IPS-20b (cell line): ENCODE measurements around the gene OXSR1.
"Not testable (repeated sequence)": the region's sequence is repeated elsewhere in the genome, so short reads cannot be mapped to it uniquely, and the experiment has no call there.

Experiments
- H3K27ac ChIP-seq: one replicate; pipeline ENCODE4 v1.5.1; 2013; ENCODE audit warnings: low read length
- H3K27me3 ChIP-seq: 2 replicates; pipeline ENCODE4 v1.6.1; 2013; ENCODE audit warnings: mild to moderate bottlenecking, low read length, inconsistent platforms; ENCODE audit not compliant: insufficient read depth
- H3K36me3 ChIP-seq: 2 replicates; pipeline ENCODE4 v1.6.1; 2013; ENCODE audit warnings: low read depth, mild to moderate bottlenecking, inconsistent platforms, low read length, moderate library complexity; ENCODE audit not compliant: insufficient read depth
- H3K4me1 ChIP-seq: 2 replicates; pipeline ENCODE4 v1.6.1; 2013; ENCODE audit warnings: mild to moderate bottlenecking, control low read depth, inconsistent platforms, low read length, moderate library complexity; ENCODE audit not compliant: insufficient read depth
- H3K4me3 ChIP-seq: 2 replicates; pipeline ENCODE4 v1.5.1; 2013; ENCODE audit warnings: mild to moderate bottlenecking, low read length, inconsistent platforms
- H3K9ac ChIP-seq: 2 replicates; pipeline ENCODE4 v1.6.1; 2013; ENCODE audit warnings: low read depth, mild to moderate bottlenecking, inconsistent platforms, low read length, moderate library complexity
- H3K9me3 ChIP-seq: 2 replicates; pipeline ENCODE4 v1.6.1; 2013; ENCODE audit warnings: mild to moderate bottlenecking, low read depth, low read length, inconsistent platforms; ENCODE audit not compliant: insufficient read depth

Gene OXSR1

GRCh38 chr3:38131621-38132369, 33.5 kb upstream of the OXSR1 start:
- Histone ChIP-seq H3K9ac (no peak overlapping the region), H3K27ac (no peak overlapping the region), H3K27me3 (no peaks in the 10 kb centered on the region), H3K4me1 (0 out of 2 replicates have a peak, but pooled peaks cover 2% of the 10 kb centered on the region), H3K9me3 (no peaks in the 10 kb centered on the region), H3K4me3 (no peak overlapping the region), H3K36me3 (peaks cover 63% of the 10 kb centered on the region)

GRCh38 chr3:38133209-38133556, 32.2 kb upstream of the OXSR1 start:
- no peaks in the 10 kb centered on the region; the same call in 1 of the 2 replicates for H3K27me3 ChIP-seq
- H3K9ac ChIP-seq = no peak overlapping the region
- H3K4me1 ChIP-seq = peaks cover 10% of the 10 kb centered on the region; the same call in 1 of the 2 replicates
- peaks cover 49% of the 10 kb centered on the region for H3K36me3 ChIP-seq
- no peak overlapping the region for H3K4me3 ChIP-seq
- no peak overlapping the region for H3K27ac ChIP-seq
- H3K9me3 ChIP-seq = no peaks in the 10 kb centered on the region

- Histone ChIP-seq H3K4me3 (no peak overlapping the region), H3K9me3 (no peaks in the 10 kb centered on the region), H3K27me3 (no peaks in the 10 kb centered on the region; the same call in 1 of the 2 replicates), H3K36me3 (peaks cover 45% of the 10 kb centered on the region), H3K9ac (no peak overlapping the region), H3K27ac (no peak overlapping the region), H3K4me1 (peaks cover 11% of the 10 kb centered on the region; the same call in 1 of the 2 replicates)
These were observed 31.6 kb upstream of the OXSR1 start for GRCh38 chr3:38133557-38134405.

GRCh38 chr3:38134517-38135143, 30.7 kb upstream of the OXSR1 start:
- not testable (repeated sequence) for H3K27me3 ChIP-seq, H3K9me3 ChIP-seq, H3K27ac ChIP-seq, H3K4me3 ChIP-seq, H3K9ac ChIP-seq
- H3K36me3 ChIP-seq = peaks cover 37% of the 10 kb centered on the region
- H3K4me1 ChIP-seq = peaks cover 11% of the 10 kb centered on the region; the same call in 1 of the 2 replicates

- not testable (repeated sequence) for H3K27ac ChIP-seq, H3K27me3 ChIP-seq, H3K9me3 ChIP-seq
- peaks cover 13% of the 10 kb centered on the region; the same call in 1 of the 2 replicates for H3K4me1 ChIP-seq
- peaks cover 32% of the 10 kb centered on the region for H3K36me3 ChIP-seq
- peak overlapping the region; percentile 87; the same call in 1 of the 2 replicates for H3K9ac ChIP-seq
- H3K4me3 ChIP-seq = peak overlapping the region; percentile 82
These were observed 29.6 kb upstream of the OXSR1 start for GRCh38 chr3:38135621-38136277.

- Histone ChIP-seq H3K36me3 (peaks cover 32% of the 10 kb centered on the region), H3K27me3 (no peaks in the 10 kb centered on the region; the same call in 1 of the 2 replicates), H3K9ac (peak overlapping the region; percentile 87), H3K27ac (peak overlapping the region; percentile 16), H3K4me3 (peak overlapping the region; percentile 82), H3K4me1 (peaks cover 13% of the 10 kb centered on the region; the same call in 1 of the 2 replicates), H3K9me3 (no peaks in the 10 kb centered on the region)
These were observed 29.0 kb upstream of the OXSR1 start for GRCh38 chr3:38136393-38136776.

GRCh38 chr3:38136777-38137614, 28.3 kb upstream of the OXSR1 start, which contains the start of gene ACAA1:
Gene ACAA1 (minus strand): TSS chr3:38137127. CDS start chr3:38137035, 92 bp downstream.
- H3K27ac ChIP-seq = peak within 1 kb of the TSS; percentile 58
- peak within 1 kb of the TSS; percentile 87 for H3K9ac ChIP-seq
- H3K27me3 ChIP-seq = no peaks in the 10 kb centered on the region; the same call in 1 of the 2 replicates
- no peaks in the 10 kb centered on the region for H3K9me3 ChIP-seq
- peaks cover 35% of the 10 kb centered on the region for H3K36me3 ChIP-seq
- peaks cover 13% of the 10 kb centered on the region; the same call in 1 of the 2 replicates for H3K4me1 ChIP-seq
- peak within 1 kb of the TSS; percentile 82 for H3K4me3 ChIP-seq

GRCh38 chr3:38137615-38138348, 27.6 kb upstream of the OXSR1 start:
- H3K27me3 ChIP-seq = no peaks in the 10 kb centered on the region; the same call in 1 of the 2 replicates
- H3K4me3 ChIP-seq = peak overlapping the region; percentile 82
- H3K9ac ChIP-seq = peak overlapping the region; percentile 83
- H3K27ac ChIP-seq = peak overlapping the region; percentile 58
- no peaks in the 10 kb centered on the region for H3K9me3 ChIP-seq
- peaks cover 39% of the 10 kb centered on the region for H3K36me3 ChIP-seq
- peaks cover 13% of the 10 kb centered on the region; the same call in 1 of the 2 replicates for H3K4me1 ChIP-seq

GRCh38 chr3:38138349-38139190, 26.8 kb upstream of the OXSR1 start, which contains the start of gene MYD88:
Gene MYD88 (plus strand): TSS chr3:38138661. CDS start chr3:38138701, 40 bp downstream.
- Histone ChIP-seq H3K36me3 (peaks cover 32% of the 10 kb centered on the region), H3K4me1 (peaks cover 13% of the 10 kb centered on the region; the same call in 1 of the 2 replicates), H3K9me3 (no peaks in the 10 kb centered on the region), H3K9ac (peak within 1 kb of the TSS; percentile 83), H3K27ac (peak within 1 kb of the TSS; percentile 58), H3K4me3 (peak within 1 kb of the TSS; percentile 82), H3K27me3 (no peaks in the 10 kb centered on the region; the same call in 1 of the 2 replicates)
